ENCODE results near the gene DCTN5. TPM values are rescaled to one million over a fixed set of nuclear protein-coding genes. Genes with fewer than 3 reads are reported as not detected.

The DCTN5 gene
- total RNA-seq, 1 donor from 2014 or later, result 38.4 TPM

DNA sequence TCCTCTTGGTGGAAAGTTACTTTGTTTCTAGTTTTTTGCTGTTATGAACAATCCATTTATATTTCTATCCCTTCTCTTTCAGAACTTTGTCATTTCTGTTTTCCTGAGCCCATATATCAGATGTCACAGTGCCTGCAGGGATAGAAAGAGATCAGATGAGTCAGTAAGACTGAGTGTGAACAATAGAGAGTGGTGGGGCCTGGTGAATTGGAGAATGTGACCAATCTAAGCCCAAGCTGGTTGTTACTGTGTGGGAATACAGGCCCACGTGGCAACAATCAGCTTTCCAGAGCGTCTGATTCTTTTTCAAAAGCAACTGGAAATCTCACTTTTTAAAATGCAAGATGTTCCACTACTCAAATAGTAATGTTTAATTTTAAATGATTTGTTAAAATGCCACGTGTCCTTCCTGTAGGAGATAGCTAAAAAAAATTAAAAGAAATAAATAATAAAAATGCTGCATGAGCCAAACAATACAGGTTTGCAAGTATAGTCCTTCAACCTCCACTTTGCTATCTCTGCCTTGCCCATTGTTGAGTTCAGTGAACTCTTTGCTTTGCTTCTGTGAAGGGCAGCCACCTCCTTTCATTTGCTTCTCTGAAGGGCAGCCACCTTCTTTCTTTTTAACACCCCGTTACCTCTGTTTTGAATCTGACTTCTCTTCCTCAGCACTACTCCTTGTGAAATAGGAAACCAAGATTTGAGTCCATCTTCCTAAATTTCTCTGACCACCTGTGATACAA lies 9.6 kb downstream of the DCTN5 start:
- no peak for DNase-seq (ENCODE audit: low spot score)
- intact Hi-C loops (cut with DNase I), result no loop called here

DNA sequence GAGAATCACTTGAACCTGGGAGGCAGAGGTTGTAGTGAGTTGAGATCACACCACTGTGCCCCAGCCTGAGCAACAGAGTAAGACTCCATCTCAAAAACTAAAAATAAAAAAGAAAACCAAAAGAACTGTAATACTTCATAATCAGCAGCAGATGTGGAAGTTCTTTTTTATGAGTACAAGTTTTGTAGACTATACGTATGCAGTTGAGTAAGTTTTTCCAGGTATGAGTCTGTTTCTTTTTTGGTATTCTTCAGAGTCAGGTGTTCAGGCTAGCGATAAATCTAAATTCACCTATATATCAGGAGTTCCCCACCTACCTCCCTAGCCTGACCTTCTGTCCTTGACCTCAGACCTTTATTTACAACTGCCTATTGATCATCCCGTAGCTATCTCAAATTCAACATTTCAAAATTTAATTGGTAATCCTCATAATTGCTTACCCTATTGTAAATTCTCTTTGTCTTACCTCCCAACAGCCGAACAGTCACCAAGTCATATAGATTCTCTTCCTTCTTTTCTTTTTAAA lies 10.7 kb downstream of the DCTN5 start:
- intact Hi-C loops (cut with DNase I), result no loop called here

DNA sequence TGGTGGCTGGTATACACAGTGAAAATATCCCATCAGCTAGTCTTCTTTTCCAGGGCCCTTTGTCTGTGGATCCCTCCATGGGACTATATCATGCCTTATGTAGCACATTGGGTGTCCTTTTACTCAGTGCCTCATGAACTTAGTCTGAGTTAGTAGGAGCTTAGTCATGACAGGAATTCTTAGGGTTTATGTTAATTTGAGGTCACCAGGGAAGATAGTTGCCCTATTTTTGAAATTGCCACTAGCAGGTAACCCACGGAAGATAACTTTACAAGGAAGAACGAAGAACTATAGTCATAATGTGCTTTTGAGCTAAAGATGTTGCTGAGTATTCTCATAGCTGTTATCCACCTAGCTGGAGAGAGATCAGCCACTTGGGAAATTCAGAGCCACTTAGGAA lies 22.7 kb downstream of the DCTN5 start:
- DNase-seq (ENCODE audit: low spot score), result no peak
- intact Hi-C loops (cut with DNase I), result no loop called here

More for the DNA sequence above, 10.7 kb downstream of the DCTN5 start:
- no peak for DNase-seq (ENCODE audit: low spot score)

GRCh38 chr16:23666571-23667354 lies 25.5 kb downstream of the DCTN5 start:
- intact Hi-C loops (cut with DNase I), result no loop called here
- DNase-seq (ENCODE audit: low spot score), result no peak

GRCh38 chr16:23667355-23667659 lies 26.0 kb downstream of the DCTN5 start:
- no peak for DNase-seq (ENCODE audit: low spot score)
- intact Hi-C loops (cut with DNase I), result no loop called here

- intact Hi-C loops (cut with DNase I), result no loop called here
- no peak for DNase-seq (ENCODE audit: low spot score)
Measured at GRCh38 chr16:23668225-23668624, 27.0 kb downstream of the DCTN5 start.

DNA sequence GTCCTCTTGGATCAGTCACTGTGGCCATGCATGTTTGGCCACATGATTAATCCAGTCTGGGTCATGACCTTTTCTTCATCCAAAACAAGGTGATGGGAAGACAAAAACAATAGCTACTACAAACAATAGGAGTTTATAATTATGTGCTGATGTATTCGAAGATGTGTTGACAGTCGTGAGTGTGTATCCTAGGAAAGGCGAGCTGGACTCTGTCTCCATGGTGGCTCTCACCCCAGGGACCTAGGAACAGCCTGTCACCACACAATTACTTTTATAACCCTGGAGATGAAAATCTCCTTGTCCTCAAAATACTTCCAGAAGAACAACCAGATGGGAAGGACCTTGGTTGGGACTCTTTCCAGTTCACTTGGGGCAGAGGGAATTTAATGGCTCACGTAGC lies 27.6 kb downstream of the DCTN5 start:
- intact Hi-C loops (cut with DNase I), result no loop called here

DNA sequence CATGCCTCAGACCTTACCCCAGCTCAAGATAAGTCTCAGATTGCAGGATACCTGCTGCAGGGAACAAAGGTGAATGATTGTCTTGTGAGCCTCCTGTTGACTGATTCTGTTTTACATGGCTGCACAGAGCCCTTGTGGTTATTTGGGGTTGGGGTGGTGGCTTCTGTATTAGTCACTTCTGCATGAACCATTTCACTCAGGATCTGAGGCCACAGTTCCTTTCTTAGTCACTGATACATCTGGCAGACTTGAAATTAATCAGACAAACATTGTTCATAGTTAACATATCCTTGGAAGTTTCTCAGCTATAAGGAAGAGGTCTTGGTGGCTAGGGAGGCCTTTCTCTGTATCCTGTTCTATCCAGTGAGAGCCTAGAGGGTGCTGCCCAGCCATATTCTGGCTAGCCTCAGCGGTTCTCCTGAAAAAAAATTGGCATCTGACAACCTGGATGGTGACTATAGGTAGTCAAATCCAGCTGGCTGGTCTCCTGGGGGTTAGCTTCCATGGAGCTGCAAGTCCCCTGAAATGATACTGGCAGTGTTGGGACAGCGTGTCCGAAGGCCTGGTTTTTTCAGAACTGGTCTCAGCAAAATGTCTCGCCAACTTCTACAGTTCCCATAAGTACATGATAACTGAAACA lies 29.0 kb downstream of the DCTN5 start:
- intact Hi-C loops (cut with DNase I), result no loop called here

More for the DNA sequence above, 27.6 kb downstream of the DCTN5 start:
- no peak for DNase-seq (ENCODE audit: low spot score)

GRCh38 chr16:23673971-23674614 lies 32.8 kb downstream of the DCTN5 start:
- DNase-seq (ENCODE audit: low spot score), result no peak
- intact Hi-C loops (cut with DNase I), result no loop called here

More for the DNA sequence above, 29.0 kb downstream of the DCTN5 start:
- no peak for DNase-seq (ENCODE audit: low spot score)

DNA sequence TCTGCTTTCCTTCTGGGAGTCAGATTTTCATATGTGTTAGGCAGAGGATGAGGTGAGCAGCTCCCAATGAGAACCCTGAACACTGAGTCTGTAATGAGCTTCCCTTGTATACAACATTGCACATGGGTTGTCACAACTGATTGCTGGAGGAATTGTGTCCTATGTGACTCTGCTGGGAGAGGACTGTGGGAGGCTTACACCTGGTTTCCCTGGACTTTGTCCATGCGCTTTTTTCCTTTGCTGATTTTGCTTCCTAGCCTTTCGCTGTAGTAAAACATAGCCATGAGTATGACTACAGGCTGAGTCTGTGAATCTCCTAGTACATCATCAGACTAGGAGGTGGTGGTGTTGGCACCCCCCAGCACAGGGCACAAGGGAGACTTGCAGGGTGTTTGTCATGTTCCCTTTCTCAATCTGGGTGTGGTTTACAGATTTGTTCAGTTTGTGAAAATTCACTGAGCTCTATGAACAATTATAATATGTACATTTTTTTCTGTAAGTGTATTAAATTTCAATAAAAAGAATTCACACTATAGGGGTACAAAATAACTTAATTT lies 35.7 kb downstream of the DCTN5 start:
- DNase-seq (ENCODE audit: low spot score), result no peak
- intact Hi-C loops (cut with DNase I), result no loop called here

- peak; percentile 88 for DNase-seq (ENCODE audit: low spot score)
- intact Hi-C loops (cut with DNase I), result no loop called here
Measured at GRCh38 chr16:23678430-23679273, 37.4 kb downstream of the DCTN5 start, which contains the start of gene PLK1. PLK1 (plus strand) TSS chr16:23678889; CDS start chr16:23678933, 44 bp downstream.

DNA sequence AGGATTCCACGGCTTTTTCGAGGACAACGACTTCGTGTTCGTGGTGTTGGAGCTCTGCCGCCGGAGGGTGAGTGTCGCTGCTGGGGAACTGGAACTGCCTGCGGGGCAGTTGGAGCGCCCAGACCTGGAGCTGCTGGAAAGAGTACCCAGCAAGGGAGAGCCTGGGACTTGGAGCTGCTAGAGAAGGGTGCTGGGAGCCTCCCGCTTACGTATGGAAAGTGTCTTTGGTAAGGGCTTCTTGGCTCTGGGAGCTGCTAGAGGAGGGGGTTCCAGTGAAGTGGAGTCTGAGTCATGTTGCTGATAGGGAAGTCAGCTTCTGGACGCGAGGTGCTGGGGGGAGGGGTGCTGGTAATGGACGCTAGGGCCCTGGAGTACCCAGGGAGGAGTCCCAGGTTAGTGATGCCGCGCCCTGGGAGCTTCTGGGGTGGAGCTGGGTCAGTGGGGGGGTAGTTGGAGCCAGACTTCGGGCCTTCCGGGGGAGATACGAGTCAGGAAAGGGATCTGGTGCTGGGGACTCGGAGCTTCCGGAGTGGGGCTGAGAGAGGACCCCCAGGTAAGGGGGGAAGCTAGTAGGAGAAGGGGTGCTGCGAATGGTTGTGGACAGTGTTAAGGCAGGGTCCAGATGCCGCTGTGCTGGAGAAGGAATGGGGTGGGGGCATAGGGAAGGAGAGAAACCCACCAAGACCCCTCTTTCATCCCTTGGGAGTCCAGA lies 38.2 kb downstream of the DCTN5 start:
- peak; percentile 77 for DNase-seq (ENCODE audit: low spot score)
- intact Hi-C loops (cut with DNase I), result no loop called here

- intact Hi-C loops (cut with DNase I), result no loop called here
- peak; percentile 41 for DNase-seq (ENCODE audit: low spot score)
Measured at GRCh38 chr16:23679986-23680336, 38.7 kb downstream of the DCTN5 start.

DNA sequence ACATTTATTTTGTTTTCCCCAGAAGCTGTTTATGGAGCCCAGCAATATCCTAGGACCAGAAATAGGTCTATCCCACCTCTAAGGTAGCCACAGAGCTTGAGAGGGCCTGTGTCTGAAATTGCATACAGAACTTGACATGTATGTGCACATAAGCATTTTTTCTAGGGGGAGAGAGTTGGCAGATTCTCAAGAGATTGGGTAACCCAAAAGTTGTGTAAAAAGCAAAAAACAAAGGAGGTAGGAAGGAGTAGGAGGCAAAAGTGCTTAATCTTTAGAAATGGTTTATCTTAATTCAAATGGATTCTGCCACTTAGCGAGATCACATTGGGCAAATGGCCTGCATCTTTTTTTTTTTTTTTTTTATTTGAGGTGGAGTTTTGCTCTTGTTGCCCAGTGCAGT lies 40.9 kb downstream of the DCTN5 start:
- intact Hi-C loops (cut with DNase I), result no loop called here
- DNase-seq (ENCODE audit: low spot score), result no peak

GRCh38 chr16:23683487-23683886 lies 42.2 kb downstream of the DCTN5 start:
- no peak for DNase-seq (ENCODE audit: low spot score)
- intact Hi-C loops (cut with DNase I), result no loop called here

GRCh38 chr16:23687034-23687808 lies 46.0 kb downstream of the DCTN5 start:
- intact Hi-C loops (cut with DNase I), result no loop called here
- no peak for DNase-seq (ENCODE audit: low spot score)

- DNase-seq (ENCODE audit: low spot score), result no peak
- intact Hi-C loops (cut with DNase I), result no loop called here
Measured at GRCh38 chr16:23689442-23690187, 48.3 kb downstream of the DCTN5 start.
